ENCODE results near the gene TDRKH. TPM values are rescaled to one million over a fixed set of nuclear protein-coding genes. Genes with fewer than 3 reads are reported as not detected.
"Not testable (repeated sequence)": the region's sequence is repeated elsewhere in the genome, so short reads cannot be mapped to it uniquely, and the experiment has no call there.

Gene TDRKH
- total RNA-seq, 1 experiment from 2014 or later: 5.6 TPM

DNA sequence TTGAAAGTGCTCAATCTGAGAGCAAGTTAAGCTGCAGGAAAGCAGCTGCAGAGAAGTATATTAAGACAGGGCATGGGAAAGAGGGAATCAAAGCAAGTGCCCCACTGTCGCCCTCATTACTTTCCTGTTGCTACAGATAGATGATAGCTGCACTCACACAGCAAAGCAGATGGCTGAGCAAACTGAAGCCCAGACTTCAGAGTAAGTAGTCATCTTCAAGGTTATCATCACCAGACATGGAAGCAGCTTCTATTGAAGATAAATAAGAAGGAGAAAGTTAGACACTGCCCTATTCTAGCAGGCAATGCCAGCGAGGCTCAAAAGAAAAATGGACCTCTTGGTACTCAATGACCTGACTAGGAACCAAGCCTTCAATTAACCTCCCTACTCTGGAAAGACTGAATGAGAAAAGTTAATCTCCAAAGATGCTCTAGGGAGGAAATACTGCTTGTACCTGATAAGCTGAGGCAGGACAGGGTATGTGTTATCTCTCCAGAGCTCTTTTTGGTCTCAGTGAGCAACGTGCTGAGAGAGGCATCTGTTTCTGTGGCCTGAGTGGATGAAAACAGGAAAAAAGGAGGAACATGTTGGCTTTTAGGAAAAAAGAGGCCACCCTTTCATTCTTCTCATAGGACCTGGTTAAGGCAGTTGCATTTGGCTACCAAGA, 15.9 kb downstream of the TDRKH start:
- Mint-ChIP-seq H3K4me1 (ENCODE audit: insufficient read depth, unreplicated experiment) (peaks cover 6% of the 10 kb centered on the region), H3K27me3 (ENCODE audit: insufficient read depth, unreplicated experiment) (no peaks in the 10 kb centered on the region), H3K27ac (ENCODE audit: low read depth, unreplicated experiment) (peak overlapping the region; percentile 2), H3K4me3 (ENCODE audit: unreplicated experiment) (no peak overlapping the region), H3K9me3 (ENCODE audit: unreplicated experiment) (no peaks in the 10 kb centered on the region), H3K36me3 (ENCODE audit: insufficient read depth, unreplicated experiment) (no peaks in the 10 kb centered on the region)
- intact Hi-C loops (cut with micrococcal nuclease): no loop called here
- DNase-seq (ENCODE audit: unreplicated experiment): no peak
- ChIA-PET CTCF (interaction anchor here (0.6 to 2.6 kb wide), 9 partner anchors 40 to 374 kb away, joined by 3 to 10 read pairs (median 3); partner anchors contain the start of gene THEM4), POLR2A (interaction anchor here (0.6 to 4.7 kb wide), 9 partner anchors 11 to 375 kb away, joined by 3 to 56 read pairs (median 4); partner anchors contain the start of genes MRPL9 and PSMB4)
- TF ChIP-seq, protein P1, sequence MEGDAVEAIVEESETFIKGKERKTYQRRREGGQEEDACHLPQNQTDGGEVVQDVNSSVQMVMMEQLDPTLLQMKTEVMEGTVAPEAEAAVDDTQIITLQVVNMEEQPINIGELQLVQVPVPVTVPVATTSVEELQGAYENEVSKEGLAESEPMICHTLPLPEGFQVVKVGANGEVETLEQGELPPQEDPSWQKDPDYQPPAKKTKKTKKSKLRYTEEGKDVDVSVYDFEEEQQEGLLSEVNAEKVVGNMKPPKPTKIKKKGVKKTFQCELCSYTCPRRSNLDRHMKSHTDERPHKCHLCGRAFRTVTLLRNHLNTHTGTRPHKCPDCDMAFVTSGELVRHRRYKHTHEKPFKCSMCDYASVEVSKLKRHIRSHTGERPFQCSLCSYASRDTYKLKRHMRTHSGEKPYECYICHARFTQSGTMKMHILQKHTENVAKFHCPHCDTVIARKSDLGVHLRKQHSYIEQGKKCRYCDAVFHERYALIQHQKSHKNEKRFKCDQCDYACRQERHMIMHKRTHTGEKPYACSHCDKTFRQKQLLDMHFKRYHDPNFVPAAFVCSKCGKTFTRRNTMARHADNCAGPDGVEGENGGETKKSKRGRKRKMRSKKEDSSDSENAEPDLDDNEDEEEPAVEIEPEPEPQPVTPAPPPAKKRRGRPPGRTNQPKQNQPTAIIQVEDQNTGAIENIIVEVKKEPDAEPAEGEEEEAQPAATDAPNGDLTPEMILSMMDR (IDR thresholded peaks at IDR 0.05; ENCODE audit: unreplicated experiment): no peak
- no TSS peak for BruUV-seq (replicated peaks)

DNA sequence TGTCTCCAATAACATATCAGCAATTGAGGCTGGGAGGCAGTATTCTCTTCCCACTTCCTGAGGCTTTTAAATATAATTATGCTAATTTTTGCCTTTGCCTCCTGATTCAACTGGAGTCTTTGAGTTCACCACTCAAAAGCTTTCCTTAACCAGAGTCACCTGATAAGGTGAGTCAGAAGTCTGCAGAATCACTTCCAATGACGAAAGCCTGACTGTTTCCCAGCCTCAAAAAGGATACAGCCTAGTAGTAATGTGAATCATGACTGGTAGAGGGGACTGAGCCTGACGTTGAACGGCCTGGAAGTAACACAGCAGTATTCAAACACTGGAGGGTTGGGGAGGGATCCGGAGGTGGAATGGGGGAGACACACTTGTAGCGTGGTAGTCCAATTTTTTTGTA, 16.6 kb downstream of the TDRKH start:
- DNase-seq (ENCODE audit: unreplicated experiment): peak; percentile 83
- BruUV-seq (replicated peaks): no TSS peak
- Mint-ChIP-seq H3K9me3 (ENCODE audit: unreplicated experiment) (no peaks in the 10 kb centered on the region), H3K4me3 (ENCODE audit: unreplicated experiment) (no peak overlapping the region), H3K27me3 (ENCODE audit: insufficient read depth, unreplicated experiment) (no peaks in the 10 kb centered on the region), H3K4me1 (ENCODE audit: insufficient read depth, unreplicated experiment) (peaks cover 6% of the 10 kb centered on the region), H3K27ac (ENCODE audit: low read depth, unreplicated experiment) (peak overlapping the region; percentile 2), H3K36me3 (ENCODE audit: insufficient read depth, unreplicated experiment) (no peaks in the 10 kb centered on the region)
- CTCF ChIA-PET: interaction anchor here (0.6 to 2.6 kb wide), 6 partner anchors 19 to 373 kb away, joined by 3 to 10 read pairs (median 3); no protein-coding TSS in a partner anchor
- TF ChIP-seq, protein P1 (IDR thresholded peaks at IDR 0.05; ENCODE audit: unreplicated experiment): no peak
- POLR2A ChIA-PET: interaction anchor here (0.6 to 4.7 kb wide), 10 partner anchors 10 to 1344 kb away, joined by 3 to 56 read pairs (median 4); partner anchors contain the start of genes MRPL9, PSMB4 and PSMD4
- intact Hi-C loops (cut with micrococcal nuclease): no loop called here

DNA sequence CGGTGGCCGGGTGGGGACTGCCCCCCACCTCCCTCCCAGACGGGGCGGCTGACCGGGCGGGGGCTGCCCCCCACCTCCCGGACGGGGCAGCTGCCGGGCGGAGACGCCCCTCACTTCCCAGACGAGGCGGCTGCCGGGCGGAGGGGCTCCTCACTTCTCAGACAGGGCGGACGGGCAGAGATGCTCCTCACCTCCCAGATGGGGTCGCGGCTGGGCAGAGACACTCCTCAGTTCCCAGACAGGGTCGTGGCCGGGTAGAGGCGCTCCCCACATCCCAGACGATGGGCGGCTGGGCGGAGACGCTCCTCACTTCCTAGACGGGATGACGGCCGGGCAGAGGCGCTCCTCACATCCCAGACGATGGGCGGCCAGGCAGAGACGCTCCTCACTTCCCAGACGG, 21.0 kb downstream of the TDRKH start:
- H3K27me3 Mint-ChIP-seq (ENCODE audit: insufficient read depth, unreplicated experiment); H3K4me3 Mint-ChIP-seq (ENCODE audit: unreplicated experiment); BruUV-seq (replicated peaks); DNase-seq (ENCODE audit: unreplicated experiment); H3K27ac Mint-ChIP-seq (ENCODE audit: low read depth, unreplicated experiment); H3K9me3 Mint-ChIP-seq (ENCODE audit: unreplicated experiment); CTCF ChIA-PET; POLR2A ChIA-PET; H3K36me3 Mint-ChIP-seq (ENCODE audit: insufficient read depth, unreplicated experiment); intact Hi-C loops (cut with micrococcal nuclease): not testable (repeated sequence)
- peaks cover 18% of the 10 kb centered on the region for H3K4me1 Mint-ChIP-seq (ENCODE audit: insufficient read depth, unreplicated experiment)

DNA sequence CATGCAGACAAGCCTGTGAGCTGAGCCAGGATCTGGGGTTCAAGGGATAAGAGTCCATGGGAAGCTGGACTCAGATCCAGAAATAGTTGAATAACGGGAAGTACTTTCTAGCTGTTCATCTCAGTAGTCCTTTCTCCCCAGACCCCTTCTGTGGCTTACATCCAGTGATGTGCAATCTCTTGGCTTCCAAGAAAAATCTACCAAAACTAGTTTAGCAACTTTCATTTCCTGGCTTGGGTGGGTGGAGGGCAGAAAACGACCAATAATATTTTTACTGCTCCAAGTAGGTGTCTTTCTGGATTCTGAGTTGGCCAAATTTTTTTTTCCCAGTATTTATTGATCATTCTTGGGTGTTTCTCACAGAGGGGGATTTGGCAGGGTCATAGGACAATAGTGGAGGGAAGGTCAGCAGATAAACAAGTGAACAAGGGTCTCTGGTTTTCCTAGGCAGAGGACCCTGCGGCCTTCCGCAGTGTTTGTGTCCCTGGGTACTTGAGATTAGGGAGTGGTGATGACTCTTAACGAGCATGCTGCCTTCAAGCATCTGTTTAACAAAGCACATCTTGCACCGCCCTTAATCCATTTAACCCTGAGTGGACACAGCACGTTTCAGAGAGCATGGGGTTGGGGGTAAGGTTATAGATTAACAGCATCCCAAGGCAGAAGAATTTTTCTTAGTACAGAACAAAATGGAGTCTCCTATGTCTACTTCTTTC, 21.8 kb downstream of the TDRKH start:
- H3K27me3 Mint-ChIP-seq (ENCODE audit: insufficient read depth, unreplicated experiment); BruUV-seq (replicated peaks); H3K36me3 Mint-ChIP-seq (ENCODE audit: insufficient read depth, unreplicated experiment); H3K27ac Mint-ChIP-seq (ENCODE audit: low read depth, unreplicated experiment); DNase-seq (ENCODE audit: unreplicated experiment); H3K4me3 Mint-ChIP-seq (ENCODE audit: unreplicated experiment); intact Hi-C loops (cut with micrococcal nuclease); POLR2A ChIA-PET; H3K9me3 Mint-ChIP-seq (ENCODE audit: unreplicated experiment): not testable (repeated sequence)
- H3K4me1 Mint-ChIP-seq (ENCODE audit: insufficient read depth, unreplicated experiment): peaks cover 17% of the 10 kb centered on the region
- CTCF ChIA-PET: interaction anchor here (0.9 kb wide), 1 partner anchor 114 kb away, joined by 3 read pairs; no protein-coding TSS in a partner anchor
